HG03565 (cell line): ENCODE measurements around the gene TMEM182.

Experiments used
- ATAC-seq: cut with Tn5 transposase; IDR thresholded peaks from one replicate; pipeline ENCODE4 v1.9.1; 2021; ENCODE audit warnings: mild to moderate bottlenecking, moderate library complexity; ENCODE audit not compliant: unreplicated experiment

Gene TMEM182

DNA sequence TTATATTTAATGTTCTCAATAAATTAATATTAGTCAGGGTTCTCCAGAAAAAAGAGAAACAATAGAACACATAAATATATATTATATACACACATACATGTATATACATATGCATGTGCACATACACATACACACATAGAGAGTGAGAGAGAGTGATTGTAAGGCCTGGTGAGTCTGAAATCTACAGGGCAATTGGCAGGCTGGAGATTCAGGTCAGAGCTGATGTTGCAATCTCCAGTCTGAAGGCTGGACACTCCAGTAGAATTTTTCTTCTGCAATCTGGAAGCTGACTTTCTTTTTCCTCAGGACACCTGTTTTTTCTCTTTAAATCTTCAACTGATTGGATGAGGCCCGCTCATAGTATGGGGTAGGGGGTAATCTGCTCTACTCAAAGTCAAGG lies 3.2 kb downstream of the TMEM182 start:
- no peak for ATAC-seq

DNA sequence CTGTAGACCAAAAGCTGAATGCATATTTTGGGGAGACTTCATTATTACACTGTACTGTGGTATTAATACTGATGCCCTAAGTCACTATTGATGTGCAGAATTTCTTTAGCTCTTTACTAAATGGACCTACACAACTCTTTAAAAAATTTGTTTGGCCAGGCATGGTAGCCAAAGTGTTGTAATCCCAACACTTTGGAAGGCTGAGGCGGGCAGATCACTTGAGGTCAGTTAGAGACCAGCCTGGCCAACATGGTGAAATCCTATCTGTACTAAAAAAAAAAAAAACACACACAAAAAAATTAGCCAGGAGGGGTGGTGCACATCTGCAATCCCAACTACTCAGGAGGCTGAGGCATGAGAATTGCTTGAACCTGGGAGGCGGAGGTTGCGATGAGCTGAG lies 6.4 kb downstream of the TMEM182 start:
- no peak for ATAC-seq

DNA sequence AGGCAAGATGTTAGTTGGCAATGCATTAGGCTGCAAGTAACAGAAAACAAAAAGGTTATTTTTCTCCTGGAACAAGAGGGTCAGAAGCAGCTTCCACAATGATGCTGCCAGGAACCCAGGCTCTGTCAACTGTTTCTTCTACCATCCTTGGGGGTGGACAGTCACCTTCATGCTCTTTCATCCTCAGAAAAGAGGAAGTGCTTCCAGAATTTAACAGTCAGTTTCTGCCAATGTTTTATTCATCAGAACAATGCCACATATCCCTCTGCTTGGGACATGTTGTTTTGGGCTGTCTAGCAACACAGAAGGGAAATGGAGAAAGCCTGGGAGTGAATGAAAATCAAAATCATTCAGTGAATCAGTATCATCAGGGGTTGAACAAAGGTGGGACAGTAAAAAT lies 7.1 kb downstream of the TMEM182 start:
- ATAC-seq: no peak

DNA sequence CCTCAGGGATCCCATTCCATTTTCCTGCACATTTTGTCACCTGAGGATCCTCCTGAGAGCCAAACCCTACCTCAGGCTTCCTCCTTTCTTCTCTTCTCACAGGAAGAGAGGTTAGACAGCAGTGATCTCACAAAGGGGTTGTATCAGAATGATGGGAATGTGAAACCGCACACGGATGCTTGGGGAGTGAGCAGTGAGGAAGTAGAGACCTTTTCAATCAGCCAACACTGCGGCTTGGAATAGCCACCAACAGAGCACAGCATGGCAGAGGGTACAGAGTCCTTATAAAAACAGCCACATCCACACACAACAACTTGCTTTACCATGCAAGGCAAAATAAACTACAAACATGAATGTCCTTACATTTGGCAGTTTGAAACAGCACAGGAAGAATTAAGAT lies 8.7 kb downstream of the TMEM182 start:
- ATAC-seq: no peak

DNA sequence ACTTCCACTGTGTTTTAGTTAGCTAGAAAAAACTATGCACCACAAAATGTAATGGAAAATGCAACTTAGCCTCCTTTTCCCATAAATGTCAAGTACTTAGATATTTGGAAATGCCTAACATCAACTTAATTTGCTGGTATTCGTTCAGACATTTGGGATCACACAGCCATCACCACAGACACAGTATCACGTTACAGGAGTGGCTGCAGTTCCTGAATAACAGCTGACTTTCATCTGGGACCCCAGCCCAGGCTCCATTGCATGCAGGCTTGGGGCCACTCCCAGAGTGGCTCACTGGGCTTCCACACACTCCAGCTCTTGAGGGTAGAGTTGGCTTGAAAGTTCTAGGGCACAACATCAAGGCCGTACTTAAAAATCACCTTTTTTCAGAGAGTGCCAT lies 9.3 kb downstream of the TMEM182 start:
- ATAC-seq: no peak

DNA sequence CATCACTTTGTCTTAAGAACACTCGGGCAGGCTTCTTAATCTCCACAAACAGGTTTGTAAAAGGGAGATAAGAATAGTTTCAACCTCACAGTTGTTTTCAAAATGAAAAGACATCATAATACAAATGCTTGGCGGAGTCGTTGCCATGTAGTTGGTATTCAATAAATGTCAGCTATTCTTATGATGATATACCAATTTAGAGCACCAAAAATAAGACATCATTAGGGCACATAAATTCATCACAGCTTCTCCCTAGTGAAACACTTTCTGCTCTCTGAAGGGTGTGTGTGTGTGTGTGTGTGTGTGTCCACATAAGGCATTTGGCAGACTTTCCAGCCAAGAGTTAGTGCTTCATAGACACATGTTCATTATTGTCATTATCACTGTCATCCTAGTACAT lies 10.8 kb downstream of the TMEM182 start:
- no peak for ATAC-seq

DNA sequence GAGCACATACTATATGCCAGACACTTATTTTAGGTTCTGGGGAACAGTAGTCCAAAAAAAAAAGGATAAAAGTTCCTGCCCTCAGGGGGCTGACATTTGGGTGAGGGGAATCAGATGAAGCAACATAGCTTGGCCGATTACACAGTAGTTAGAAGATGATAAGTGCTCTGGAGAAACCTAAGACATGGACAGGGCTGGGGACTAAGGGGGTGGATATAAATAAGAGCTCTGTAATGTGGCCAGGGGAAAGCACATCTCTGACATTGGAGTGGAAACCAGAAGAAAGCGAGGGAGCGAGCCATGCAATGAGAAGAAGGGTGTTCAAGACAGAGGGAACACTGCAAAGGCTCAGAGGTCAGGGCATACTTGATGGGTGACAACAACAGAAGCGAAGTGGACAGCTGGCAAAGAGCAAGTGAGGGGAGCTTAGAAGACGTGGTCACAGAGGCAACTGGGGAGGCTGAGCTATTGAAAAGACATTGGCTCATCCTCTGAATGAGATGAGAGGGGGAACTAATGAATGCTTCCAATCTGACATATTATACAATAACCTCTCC lies 11.4 kb downstream of the TMEM182 start:
- ATAC-seq: no peak

DNA sequence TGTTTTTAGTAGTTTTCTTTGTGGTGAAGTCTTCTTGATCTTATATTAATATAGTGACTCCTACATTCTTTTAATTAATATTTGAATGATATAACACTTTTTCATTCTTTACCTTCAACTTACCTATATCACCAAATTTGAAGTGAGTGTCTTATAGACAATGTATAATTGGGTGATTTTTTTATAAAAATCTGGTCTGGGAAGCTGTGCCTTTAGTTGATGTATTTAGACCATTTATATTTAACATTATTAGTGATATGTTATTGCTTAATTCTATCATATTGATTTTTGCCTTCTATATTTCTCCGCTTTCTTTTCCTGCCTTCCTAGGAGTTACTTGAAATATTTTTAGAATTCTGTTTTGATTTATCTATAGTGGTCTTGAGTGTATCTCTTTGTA lies 16.4 kb downstream of the TMEM182 start:
- no peak for ATAC-seq

DNA sequence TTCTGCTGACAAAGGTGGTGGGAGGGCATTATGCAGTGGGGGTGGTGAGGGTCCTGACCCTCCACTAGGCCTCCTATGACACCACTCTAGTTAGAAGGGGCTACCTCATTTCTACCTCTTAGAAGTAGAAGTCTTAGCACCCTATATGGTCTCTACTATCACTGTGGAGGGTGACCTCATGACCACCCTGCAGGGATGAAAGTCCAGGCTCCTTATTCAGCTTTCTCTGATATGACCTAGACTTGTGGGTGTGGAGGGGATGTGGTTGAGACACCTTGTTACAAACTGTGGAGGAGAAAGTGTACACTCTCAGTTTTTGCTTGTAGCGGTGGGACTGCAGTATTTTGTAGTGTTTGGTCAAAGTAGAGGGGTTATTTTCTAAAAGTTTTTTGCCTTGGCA lies 18.6 kb downstream of the TMEM182 start:
- no peak for ATAC-seq

DNA sequence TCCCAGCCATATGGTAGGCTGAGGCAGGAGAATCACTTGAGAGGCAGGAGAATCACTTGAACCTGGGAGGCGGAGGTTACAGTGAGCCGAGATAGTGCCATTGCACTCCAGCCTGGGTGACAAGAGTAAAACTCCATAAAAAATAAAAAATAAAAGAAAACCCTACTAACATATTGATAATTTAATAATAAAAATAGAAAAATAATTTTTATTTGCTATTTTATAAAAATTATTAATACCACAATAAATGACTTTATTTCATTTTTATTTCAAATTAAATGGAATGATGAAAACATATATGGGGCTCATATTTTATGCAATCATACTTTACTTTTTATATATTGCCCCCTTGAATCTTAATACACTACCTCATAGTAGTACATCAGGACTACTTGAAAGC lies 20.4 kb downstream of the TMEM182 start:
- ATAC-seq: no peak

DNA sequence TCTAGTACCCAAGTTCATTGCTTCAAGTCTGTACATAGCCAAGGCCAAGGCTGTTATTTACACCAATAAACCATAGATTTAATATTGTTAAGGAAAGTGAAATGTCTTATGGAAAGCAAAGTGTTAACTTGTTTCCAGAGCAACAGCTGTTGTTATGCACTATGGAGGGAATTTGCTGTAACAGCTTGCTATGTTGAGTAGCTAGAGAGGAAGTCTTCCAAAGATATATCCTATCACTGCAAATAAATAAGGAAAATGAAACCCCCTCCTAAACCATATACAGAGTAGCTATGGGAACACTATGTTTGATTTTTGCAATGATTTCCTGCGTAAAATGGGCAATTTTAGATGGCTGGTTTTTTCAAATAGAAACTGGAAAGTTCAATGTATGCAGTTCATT lies 21.1 kb downstream of the TMEM182 start:
- no peak for ATAC-seq

DNA sequence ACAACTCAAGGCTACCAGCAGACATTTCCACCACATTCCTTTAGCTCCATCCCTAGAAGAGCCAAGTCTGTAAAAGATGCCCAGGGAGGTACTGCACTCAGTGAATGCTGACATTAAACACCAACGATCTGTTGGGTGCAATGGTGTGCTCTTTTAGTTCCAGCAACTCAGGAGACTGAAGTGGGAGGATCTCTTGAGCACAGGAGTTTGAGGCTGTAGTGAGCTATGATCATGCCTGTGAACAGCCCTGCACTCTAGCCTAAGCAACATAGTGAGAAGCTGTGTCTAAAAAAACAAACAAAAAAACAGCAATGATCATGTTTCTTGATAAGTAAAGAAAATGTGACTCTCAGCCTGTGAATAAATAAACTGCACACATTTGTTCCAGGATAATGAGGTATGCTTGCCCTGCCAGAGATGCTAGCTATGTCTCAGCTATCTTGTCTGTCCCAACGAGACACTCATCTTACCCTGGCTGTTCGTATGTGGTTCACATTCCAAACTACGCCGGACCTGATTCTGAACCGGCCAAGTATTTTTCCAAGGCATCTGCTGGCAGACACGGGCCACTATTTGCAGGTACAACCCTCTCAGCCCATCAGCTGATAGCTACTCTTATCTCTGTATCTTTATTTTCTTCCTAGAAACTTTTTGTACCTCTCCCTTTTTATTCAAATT lies 21.8 kb downstream of the TMEM182 start:
- no peak for ATAC-seq

DNA sequence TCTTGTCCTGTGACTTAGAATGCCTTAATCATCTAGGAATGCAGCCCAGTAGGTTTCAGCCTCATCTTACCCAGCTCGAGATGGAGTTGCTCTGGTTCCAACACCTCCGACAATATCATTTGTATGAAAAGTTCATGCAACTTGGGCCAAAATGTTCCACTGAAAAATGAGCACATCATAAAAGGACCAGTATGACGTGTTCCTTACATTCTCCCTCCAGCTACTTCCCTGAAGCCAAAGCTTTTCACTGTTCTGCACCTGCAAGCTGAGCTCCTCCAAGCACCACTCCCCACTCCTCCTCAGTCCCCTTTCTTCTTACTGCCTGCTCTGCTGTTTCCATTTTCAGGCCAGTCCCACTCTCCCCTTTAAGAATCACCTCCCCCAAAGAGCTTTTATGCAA lies 23.1 kb downstream of the TMEM182 start:
- no peak for ATAC-seq

DNA sequence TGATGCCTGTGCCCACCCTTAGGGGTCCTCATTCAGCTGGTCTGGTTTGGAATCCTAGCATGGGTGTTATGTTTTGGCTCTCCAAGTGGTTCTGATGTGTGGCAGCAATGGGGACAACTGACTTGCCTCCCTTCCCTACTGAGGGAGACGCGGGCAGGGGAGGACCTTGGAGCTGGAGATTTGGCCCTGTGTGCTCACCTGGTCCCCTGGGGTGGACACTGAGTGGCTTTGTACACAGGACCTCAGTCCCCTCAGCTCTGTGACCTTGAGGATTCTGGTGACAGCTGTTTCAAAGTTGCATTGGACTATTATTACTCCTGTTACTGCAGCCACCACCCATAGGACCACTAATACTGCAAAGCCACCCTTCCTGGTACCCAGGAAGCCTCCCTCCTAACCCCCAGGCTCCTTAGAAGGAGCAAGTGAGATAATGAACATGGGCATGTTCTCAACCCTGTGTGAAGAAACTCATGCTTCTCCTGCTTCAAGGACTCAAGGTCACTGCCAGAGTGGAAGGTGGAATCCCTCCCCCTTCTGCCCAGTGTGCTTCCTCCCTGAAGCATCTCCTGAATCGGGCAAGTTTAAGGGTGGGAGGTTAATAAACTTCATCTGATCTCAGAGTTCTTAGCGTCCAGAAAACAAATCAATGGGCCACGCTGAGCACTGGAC lies 26.5 kb downstream of the TMEM182 start:
- ATAC-seq: no peak

DNA sequence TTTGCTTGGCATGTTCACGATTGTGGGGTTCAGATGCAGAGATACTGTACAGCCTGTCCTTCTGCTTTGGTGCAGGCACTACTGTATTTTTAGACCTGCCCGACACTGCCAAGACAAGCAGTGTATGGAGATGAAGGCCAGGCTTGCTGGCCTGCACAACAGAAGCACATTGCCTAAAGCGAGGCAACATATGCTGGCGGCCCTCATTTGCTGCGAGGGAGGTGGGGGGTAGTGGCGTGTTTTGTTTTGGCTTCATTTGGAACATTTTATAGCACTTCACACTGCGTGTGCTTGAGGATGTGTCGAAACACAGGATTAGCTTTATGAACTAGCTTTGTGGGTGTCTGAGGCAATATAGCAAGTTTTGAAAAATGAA lies 27.0 kb downstream of the TMEM182 start:
- no peak for ATAC-seq

DNA sequence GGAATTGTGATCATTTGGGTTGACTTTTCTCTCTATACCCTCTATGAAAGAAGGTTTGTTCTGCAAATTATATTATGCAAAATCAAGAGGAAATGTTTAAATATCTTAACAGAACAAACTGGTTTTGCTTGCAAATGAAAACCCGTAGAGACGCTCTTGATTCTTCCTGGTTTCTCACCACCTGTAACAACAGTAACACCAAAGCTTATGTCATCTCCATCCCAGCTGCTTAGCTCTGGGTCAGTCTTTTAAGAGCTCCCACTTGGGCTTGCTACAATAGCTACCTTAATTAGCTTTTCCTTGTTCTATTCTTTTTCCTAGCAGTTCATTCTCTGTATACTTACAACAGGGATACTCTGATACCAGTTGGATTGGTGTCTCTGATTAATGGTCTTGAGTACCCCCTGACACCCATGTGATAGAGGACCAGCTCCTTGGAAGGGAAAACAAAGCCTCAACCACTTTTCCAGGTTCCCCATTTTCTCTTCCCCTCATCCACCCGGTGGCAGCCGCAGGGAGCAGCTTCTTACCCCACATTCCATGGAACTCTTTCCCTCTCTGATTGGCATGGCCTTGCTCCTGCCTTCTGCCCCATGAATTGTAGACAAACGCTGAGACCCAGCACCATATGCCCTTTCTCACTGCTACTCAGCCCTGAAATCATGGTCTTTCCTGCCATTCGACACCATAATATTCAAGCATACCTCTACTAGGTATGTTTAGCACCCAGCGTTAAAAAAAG lies 27.7 kb downstream of the TMEM182 start:
- ATAC-seq: no peak

DNA sequence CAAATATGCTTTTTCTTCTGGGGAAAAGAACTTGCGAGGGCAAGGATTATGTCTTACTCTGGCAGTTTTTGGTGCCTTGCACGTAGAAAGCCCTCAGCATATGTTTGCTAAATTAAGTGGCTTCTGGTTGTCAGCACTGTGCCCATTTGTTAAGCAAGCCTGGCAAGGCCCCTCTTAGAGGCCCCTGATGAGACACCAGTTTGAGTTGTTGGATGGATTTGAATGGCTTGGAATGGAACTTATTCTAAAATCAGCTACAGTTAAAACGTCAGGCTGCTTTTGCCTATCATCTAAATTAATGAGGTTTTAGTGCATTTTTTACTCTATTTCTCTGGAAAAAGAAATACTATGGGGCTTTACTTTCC lies 28.2 kb downstream of the TMEM182 start:
- ATAC-seq: no peak

DNA sequence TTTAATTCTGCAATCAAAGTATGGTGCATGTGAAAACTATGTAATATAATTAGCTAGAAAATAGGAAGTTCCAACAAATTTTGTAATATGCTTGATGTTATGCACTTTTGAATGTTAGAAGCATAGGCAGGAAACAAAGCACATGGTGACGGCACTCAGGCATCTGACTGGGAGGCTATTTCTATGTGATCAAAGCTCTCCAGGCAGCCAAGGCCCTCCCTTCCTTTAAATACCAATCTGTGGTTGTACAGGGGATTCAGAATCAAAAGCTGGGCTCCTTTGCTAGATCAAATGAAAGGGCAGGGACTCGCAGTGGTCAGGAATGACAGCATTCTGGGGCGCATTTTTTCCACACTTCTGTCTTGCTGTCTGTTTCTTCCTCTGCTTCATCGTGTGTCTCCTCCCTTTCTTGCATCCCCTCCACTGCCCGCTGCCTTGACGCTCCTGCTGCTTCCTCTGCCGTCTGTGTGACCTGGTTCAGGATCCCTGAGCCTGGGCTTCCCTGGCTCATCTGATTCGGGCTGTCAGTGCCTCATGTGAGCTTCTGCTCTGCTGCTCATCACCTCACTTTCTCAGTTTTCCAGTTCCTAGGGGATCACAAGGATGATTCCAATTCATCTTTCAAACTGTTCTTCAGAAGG lies 30.9 kb downstream of the TMEM182 start:
- no peak for ATAC-seq

DNA sequence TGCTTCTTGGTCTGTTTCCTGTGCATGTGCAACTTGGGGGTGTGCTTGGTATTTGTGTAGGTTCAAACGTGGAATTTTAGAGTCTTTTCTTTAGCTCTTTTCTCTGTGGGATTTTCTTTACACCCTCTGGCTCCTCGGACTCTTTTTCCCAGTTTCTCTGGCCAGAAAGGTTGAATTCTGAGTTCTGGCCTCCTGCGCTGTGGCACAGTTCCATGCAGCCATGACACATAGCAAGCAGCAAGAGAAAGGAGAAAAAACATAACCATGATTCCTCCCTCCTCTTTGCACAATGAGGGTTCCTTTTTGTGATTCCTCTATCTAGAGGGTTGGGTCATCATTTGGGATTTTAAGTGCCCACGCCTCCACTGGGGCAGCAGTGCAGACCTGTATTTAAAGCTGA lies 33.8 kb downstream of the TMEM182 start:
- ATAC-seq: no peak

DNA sequence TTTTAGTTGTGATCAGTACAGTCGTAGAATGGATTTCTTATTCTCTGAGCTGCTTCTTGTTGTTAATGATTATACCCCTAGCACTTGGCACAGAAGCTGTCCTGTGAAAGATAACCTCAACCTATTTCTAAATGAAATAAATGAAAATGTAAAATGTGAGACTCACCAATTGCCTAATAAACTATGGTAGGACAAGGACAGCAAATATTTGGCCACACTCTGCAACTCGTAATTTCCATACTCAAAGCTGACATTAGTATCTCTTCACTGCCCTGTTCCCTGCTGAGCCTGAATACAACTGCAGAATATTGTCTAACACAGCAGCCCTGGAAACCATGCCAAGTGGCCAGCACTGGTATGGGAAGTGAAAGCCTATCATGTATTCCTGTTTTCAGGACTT lies 34.5 kb downstream of the TMEM182 start:
- ATAC-seq: no peak

DNA sequence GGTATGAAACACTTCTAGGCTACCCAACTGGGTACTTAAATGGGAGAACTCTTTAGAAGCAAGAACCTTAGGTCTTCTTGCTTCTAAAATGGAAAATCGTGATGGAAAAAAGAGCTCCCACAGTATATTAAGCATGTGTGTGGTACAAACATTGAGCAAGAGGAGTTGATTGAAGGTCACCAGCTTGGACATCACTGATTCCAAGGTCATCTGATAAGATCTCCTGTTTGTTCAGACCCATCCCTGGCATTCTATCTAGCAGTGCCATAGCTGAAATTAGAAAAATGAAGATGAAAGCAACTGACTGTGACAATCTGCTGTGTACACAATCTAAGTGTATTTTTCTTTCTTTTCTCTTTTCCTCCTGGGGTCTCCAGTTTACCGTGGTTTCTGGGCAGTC lies 35.7 kb downstream of the TMEM182 start:
- no peak for ATAC-seq

DNA sequence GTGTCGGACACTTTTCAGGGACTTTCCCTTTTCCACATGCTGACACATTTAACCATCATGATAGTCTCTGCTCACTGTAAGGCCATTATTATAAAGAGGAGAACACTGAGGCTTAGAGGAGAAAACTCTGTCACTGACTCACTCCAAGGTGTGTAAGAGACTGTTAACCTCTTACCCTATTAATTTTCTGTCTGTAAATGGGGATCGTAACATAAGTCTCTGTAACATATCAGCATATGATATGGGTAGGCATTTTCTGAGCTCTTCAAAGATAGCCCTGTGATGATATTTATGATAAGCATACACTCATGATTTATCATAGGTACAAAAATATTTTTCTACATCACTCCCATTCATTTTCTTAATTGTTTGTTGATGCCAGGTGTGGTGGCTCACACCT lies 36.4 kb downstream of the TMEM182 start:
- ATAC-seq: no peak
